Spleen (tissue), 11 donors: ENCODE results near the gene GCSAM. TPM values are rescaled to one million over a fixed set of nuclear protein-coding genes. Genes with fewer than 3 reads are reported as not detected.

Source experiments
- DNase-seq: peaks from one replicate; pipeline ENCODE4 v3.0.0-alpha.2; 2020
- H3K27ac ChIP-seq, 8 donors: fragments of 200-600 bp; sonication (generic) in 7 of 8; 1 replicate in 4 of 8; 2 replicates in 4 of 8; pipeline versions ENCODE4 v1.5.0 to v1.8.0; 2016 to 2021; ENCODE audit warnings: inconsistent platforms in 4 of 8, mild to moderate bottlenecking in 4 of 8, moderate library complexity in 1 of 8
- H3K27me3 ChIP-seq, 7 donors: fragments of 200-600 bp; sonication (generic) in 6 of 7; replicated peaks in 1 of 7; 1 replicate in 4 of 7; 2 replicates in 3 of 7; pipeline versions ENCODE4 v1.5.0 to v1.8.0; 2016 to 2021; ENCODE audit warnings: inconsistent platforms in 3 of 7, mild to moderate bottlenecking in 1 of 7
- H3K36me3 ChIP-seq, 6 donors: fragments of 200-600 bp; sonication (generic) in 5 of 6; 1 replicate in 4 of 6; 2 replicates in 2 of 6; pipeline versions ENCODE4 v1.5.0 to v1.8.0; 2016 to 2021; ENCODE audit warnings: inconsistent platforms in 2 of 6
- H3K4me1 ChIP-seq, 6 donors: fragments of 200-600 bp; sonication (generic) in 5 of 6; 1 replicate in 3 of 6; 2 replicates in 3 of 6; pipeline versions ENCODE4 v1.5.0 to v1.8.0; 2016 to 2021; ENCODE audit warnings: inconsistent platforms in 3 of 6
- H3K4me3 ChIP-seq, 8 donors: fragments of 200-600 bp; sonication (generic) in 7 of 8; 1 replicate in 4 of 8; 2 replicates in 4 of 8; pipeline versions ENCODE4 v1.5.0 to v1.8.0; 2016 to 2021; ENCODE audit warnings: inconsistent platforms in 4 of 8, mild to moderate bottlenecking in 4 of 8, moderate library complexity in 2 of 8
- H3K9me3 ChIP-seq, 8 donors: fragments of 200-600 bp; sonication (generic) in 7 of 8; 1 replicate in 4 of 8; 2 replicates in 4 of 8; pipeline versions ENCODE4 v1.5.0 to v1.8.0; 2016 to 2021; ENCODE audit warnings: inconsistent platforms in 4 of 8
- CTCF ChIP-seq, 11 experiments: fragments of 200-600 bp in 7 of 11; fragments of 450-650 bp in 4 of 11; sonication (generic) in 4 of 11; IDR thresholded peaks in 8 of 11; conservative IDR thresholded peaks in 3 of 11; 1 replicate in 7 of 11; 2 replicates in 4 of 11; pipeline versions ENCODE4 v1.4.0 to v1.8.0; 2016 to 2021; ENCODE audit warnings: antibody characterized with exemption in 11 of 11, inconsistent platforms in 4 of 11, mild to moderate bottlenecking in 1 of 11
- POLR2A ChIP-seq, 3 donors: fragments of 450-650 bp; IDR thresholded peaks; one replicate each; pipeline ENCODE4 v1.5.1; 2017; ENCODE audit warnings: antibody characterized with exemption in 3 of 3, mild to moderate bottlenecking in 1 of 3
- POLR2AphosphoS5 ChIP-seq, 3 donors: sonication (generic); formaldehyde crosslinking; IDR thresholded peaks; one replicate each; pipeline ENCODE4 v1.5.1; 2017; ENCODE audit warnings: antibody characterized with exemption in 3 of 3
- WGBS, 5 donors: extraction: QIAGEN DNeasy Blood & Tissue Kit in 3 of 5; methylation state at CpG; one replicate each; pipeline versions ENCODE4 v1.1.5 to v1.1.7; 2013 to 2018; 5-methylcytosine and 5-hydroxymethylcytosine counted together
- intact Hi-C: fragments of 100-400 bp; cut with DNase I; formaldehyde crosslinking; loops from one replicate; pipeline ENCODE4 v1.15.0; 2023; ENCODE audit warnings: low total_unique reads
- polyA plus RNA-seq, 3 donors: library from polyadenylated mRNA; stranded (reverse); fragments of 200-250 nt; gene quantifications; one replicate each; pipeline ENCODE4 v1.2.1, GENCODE V29; 2013
- total RNA-seq, 7 donors: library from RNA; depleted of rRNA in 3 of 7; stranded (reverse); fragments of >200 nt in 3 of 7; fragmentation: NEBNext Ultra II Directional in 4 of 7; extraction: Animal tissue kit (Norgen Biotek cat#: 25700) in 4 of 7; gene quantifications; one replicate each; pipeline versions ENCODE4 v1.1.0 to v1.2.1, GENCODE V29; 2016 to 2021
- donor health status: healthy with polysubstance abuse.
- donor health status: DM: no; HTN: no; CAD: no; lungs with moderate emphysema.
- donor health status: DM: no; HTN: no; CAD: no.
- donor health status: Bipolar disorder and iron deficiency.
- donor health status: healthy.
- donor health status: DM: no; HTN: no; CAD: no.
- donor health status: DM: yes; HTN: yes; CAD: no.

Gene GCSAM
- total and polyA plus RNA-seq, 10 donors: 2.7 to 20.9 (median 8.9) TPM

- no peak for TF ChIP-seq POLR2A (IDR thresholded peaks at IDR 0.05)
- no peak for TF ChIP-seq POLR2AphosphoS5 (IDR thresholded peaks at IDR 0.05)
- Histone ChIP-seq H3K27me3 (no peaks in the 10 kb centered on the region), H3K36me3 (peaks cover 0 to 25% (median 0%) of the 10 kb centered on the region in 6 donors), H3K27ac (peak overlapping the region in 5 of 8 donors; percentile 9 to 68 (median 30)), H3K9me3 (no peaks in the 10 kb centered on the region), H3K4me1 (peaks cover 9 to 84% (median 55%) of the 10 kb centered on the region in 6 donors), H3K4me3 (no peak overlapping the region)
- no peak for DNase-seq
- intact Hi-C loops: no loop called here
- 20 to 41% (median 33%) methylated on average over 9 of the region's 9 CpGs for WGBS, 5 donors
Observed at GRCh38 chr3:112119962-112120836, 12.8 kb downstream of the GCSAM start.

DNA sequence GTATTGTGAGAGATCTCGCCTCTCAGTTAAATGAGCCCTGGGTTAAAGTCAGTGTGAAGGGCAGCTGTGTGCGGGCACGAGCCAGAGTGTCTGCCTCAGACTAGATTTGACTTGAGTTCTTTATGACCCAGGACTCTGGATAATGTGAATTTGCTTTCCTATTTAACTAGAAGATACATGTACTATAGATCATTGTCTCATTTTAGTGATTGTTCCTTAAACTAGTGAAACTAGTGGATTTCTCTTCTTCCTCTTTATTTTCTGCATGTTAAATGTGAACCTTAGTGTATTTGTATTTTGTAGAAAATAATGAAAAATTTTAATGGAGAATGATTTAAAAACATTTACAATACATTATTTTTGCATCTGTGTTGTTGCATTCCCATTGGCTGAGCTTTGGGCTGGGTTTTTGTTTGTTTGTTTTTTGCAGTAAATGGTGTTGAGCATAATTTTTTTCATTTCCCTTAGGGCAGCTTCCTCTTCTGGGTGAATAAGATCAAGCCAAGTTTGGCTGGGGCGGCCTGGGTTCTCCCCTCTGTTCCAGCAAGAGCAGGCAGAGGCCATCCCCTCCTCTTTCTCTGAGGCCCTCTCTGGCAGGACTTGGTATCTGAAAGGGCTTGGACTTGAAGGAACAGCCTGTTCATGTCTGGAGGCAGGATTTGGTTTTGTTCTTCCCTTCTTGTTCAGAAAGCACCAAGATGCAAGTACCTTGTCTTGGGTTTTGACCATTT lies 15.0 kb downstream of the GCSAM start:
- no peaks in the 10 kb centered on the region for H3K27me3 ChIP-seq
- intact Hi-C loops: no loop called here
- no peaks in the 10 kb centered on the region for H3K9me3 ChIP-seq
- DNase-seq: peak; percentile 80
- H3K27ac ChIP-seq: peak overlapping the region in 5 of 8 donors; percentile 30 to 68 (median 47)
- H3K36me3 ChIP-seq: peaks cover 0 to 5% (median 0%) of the 10 kb centered on the region in 6 donors
- 70 to 85% (median 73%) methylated on average over 4 of the region's 4 CpGs for WGBS, 5 donors
- H3K4me1 ChIP-seq: peaks cover 9 to 98% (median 59%) of the 10 kb centered on the region in 6 donors
- H3K4me3 ChIP-seq: no peak overlapping the region
- TF ChIP-seq POLR2A (IDR thresholded peaks at IDR 0.05) (no peak), POLR2AphosphoS5 (IDR thresholded peaks at IDR 0.05) (no peak), CTCF (IDR thresholded peaks at IDR 0.05 in 8 of 11, conservative IDR thresholded peaks at IDR 0.05 in 3 of 11) (no peak)

DNA sequence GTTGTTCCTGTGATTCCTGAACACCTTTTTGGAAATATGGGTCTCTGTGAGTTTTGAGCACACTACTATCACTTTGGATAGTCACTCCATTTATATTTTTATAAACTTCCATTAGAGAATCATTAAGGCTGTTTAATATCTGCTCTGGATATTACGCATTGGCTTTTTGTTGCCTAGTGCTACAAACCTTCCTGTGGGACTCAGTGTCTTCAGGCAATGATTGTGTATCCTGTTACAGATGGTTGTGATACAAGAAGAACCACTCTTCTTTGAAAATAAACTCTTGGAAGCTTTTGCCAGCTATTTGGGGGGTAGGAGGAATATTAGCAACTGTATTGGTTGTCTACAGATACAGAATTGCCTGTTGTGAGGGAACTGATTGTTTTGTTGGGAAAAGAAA lies 15.6 kb downstream of the GCSAM start:
- DNase-seq: no peak
- Histone ChIP-seq H3K9me3 (no peaks in the 10 kb centered on the region), H3K27ac (peak overlapping the region in 5 of 8 donors; percentile 30 to 68 (median 47)), H3K4me1 (peaks cover 9 to 100% (median 59%) of the 10 kb centered on the region in 6 donors), H3K36me3 (no peaks in the 10 kb centered on the region), H3K4me3 (peak overlapping the region in 1 of 8 donors; percentile 55), H3K27me3 (no peaks in the 10 kb centered on the region)
- TF ChIP-seq POLR2AphosphoS5 (IDR thresholded peaks at IDR 0.05): no peak
- no peak for TF ChIP-seq POLR2A (IDR thresholded peaks at IDR 0.05)
- TF ChIP-seq CTCF (IDR thresholded peaks at IDR 0.05 in 8 of 11, conservative IDR thresholded peaks at IDR 0.05 in 3 of 11): no peak
- intact Hi-C loops: no loop called here
- WGBS, 5 donors: 84 to 97% (median 91%) methylated on average over 1 of the region's 1 CpG

DNA sequence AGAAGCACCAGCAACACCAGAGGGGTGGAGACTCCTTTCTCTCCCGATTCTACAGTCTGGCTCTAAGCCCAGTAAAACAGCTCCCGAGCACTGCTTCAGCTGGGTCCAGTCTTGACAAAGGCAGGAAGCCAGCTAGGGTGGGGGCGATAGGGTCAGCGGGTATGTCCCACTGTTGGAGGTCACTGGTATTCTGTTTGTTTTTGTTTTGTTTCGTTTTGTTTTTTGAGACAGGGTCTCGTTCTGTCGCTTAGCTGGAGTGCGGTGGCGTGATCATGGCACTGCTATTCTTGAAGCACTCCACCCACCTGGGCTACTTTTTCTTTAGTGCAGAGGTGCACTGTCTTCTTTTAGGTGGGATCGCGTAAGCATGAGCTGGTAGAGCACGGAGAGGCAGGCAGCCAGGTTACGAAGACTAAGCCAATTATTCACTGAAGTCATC lies 16.3 kb downstream of the GCSAM start:
- H3K9me3 ChIP-seq: no peaks in the 10 kb centered on the region
- TF ChIP-seq CTCF (IDR thresholded peaks at IDR 0.05 in 8 of 11, conservative IDR thresholded peaks at IDR 0.05 in 3 of 11) (no peak), POLR2AphosphoS5 (IDR thresholded peaks at IDR 0.05) (no peak), POLR2A (IDR thresholded peaks at IDR 0.05) (no peak)
- intact Hi-C loops: no loop called here
- H3K27ac ChIP-seq: peak overlapping the region in 5 of 8 donors; percentile 31 to 68 (median 47)
- no peaks in the 10 kb centered on the region for H3K27me3 ChIP-seq
- DNase-seq: no peak
- H3K36me3 ChIP-seq: no peaks in the 10 kb centered on the region
- H3K4me1 ChIP-seq: peaks cover 6 to 100% (median 59%) of the 10 kb centered on the region in 6 donors
- 59 to 74% (median 66%) methylated on average over 13 of the region's 13 CpGs for WGBS, 5 donors
- peak overlapping the region in 3 of 8 donors; percentile 11 to 55 (median 30) for H3K4me3 ChIP-seq
